GM12875 (cell line): ENCODE data around the gene SEPTIN6.
"Not testable (repeated sequence)": the region's sequence is repeated elsewhere in the genome, so short reads cannot be mapped to it uniquely, and the experiment has no call there.

ENCODE experiments used
- H3K4me3 ChIP-seq: one replicate; pipeline ENCODE4 v1.5.1; 2011; ENCODE audit warnings: low read depth, low read length, control low read depth
- CTCF ChIP-seq: IDR thresholded peaks from 2 replicates; pipeline ENCODE4 v1.5.1; 2011; ENCODE audit warnings: low read depth, mild to moderate bottlenecking, control low read depth, inconsistent platforms, low read length, moderate library complexity, borderline replicate concordance; ENCODE audit not compliant: insufficient read depth

The SEPTIN6 gene

DNA sequence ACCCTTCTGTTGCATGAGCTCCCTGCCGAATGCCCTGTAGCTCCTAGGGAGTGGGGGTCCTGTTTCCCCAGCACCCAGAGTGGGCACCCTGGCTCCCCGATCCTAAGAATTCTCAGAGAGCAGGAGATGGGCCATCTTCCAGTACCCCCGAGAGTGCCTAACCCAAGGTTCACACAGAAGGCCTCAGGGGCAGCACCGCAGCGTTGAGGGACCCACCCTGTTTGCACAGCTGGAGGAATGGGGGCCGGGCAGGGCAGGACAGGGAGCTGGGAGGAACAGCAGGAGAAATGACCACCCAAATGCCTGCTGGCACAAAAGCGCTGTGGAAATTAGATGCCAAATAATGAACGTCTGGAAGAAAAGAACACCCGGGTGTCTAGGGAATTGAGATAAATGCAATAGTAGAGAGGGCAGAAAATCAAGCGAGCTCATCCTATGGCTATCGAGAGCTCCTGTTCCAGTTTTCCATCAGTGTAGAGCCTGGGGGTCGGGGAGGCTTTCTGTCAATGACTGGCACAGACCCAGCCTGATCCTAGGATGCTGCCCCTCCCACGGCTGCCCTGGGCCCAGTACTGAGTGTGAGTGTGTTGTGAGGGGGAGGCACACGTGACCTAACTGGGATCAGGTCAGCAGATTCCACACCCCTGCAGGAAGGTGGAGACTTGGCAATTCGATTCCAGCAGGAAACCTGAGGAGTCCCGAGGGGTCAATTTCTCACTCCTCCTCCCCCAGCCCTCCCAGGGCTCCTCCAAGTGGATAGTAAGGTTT lies 25.7 kb downstream of the SEPTIN6 start:
- no peak for TF ChIP-seq CTCF
- H3K4me3 ChIP-seq = no peak overlapping the region

GRCh38 chrX:119664877-119665276 lies 28.1 kb downstream of the SEPTIN6 start:
- not testable (repeated sequence) for H3K4me3 ChIP-seq

DNA sequence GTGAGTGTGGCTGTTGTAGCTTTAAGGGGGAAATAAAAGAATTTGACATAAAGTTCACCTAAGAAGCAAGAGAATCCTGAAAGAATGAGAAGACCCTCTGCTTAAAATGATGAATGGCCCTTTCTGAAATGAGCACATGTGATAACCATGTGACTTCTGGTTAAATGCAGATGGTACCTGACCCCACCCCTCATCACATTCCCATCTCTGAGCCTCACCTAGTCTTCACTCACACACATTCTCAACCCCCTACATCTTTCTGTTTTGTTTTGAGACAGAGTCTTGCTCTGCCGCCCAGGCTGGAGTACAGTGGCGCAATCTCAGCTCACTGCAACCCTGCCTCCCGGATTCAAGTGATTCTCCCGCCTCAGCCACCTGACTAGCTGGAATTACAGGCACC lies 31.5 kb downstream of the SEPTIN6 start:
- TF ChIP-seq CTCF = no peak
- no peak overlapping the region for H3K4me3 ChIP-seq

- no peak for TF ChIP-seq CTCF
- H3K4me3 ChIP-seq = no peak overlapping the region
Measured at GRCh38 chrX:119659522-119659921, 33.4 kb downstream of the SEPTIN6 start.

DNA sequence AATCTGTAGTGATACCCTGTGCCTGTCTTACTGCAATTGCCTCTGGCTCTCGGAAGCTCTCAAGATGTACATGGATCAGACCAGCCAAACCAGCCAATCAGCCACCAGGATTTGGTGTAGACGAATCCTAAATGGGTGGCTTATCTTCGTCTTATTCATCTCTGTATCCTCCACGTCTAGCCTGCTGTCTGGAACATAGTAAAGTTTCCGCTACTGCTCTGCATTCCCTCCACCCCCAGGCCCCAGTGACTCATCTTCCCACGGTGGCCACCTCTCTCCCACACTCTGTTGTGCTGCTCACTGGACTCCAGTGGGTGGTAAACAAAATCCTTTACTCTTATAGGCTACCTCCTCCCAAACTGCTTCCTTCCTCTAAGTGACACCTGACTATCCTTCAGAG lies 37.8 kb downstream of the SEPTIN6 start:
- H3K4me3 ChIP-seq = no peak overlapping the region
- no peak for TF ChIP-seq CTCF

GRCh38 chrX:119654112-119654531 lies 38.8 kb downstream of the SEPTIN6 start:
- TF ChIP-seq CTCF = no peak
- no peak overlapping the region for H3K4me3 ChIP-seq

DNA sequence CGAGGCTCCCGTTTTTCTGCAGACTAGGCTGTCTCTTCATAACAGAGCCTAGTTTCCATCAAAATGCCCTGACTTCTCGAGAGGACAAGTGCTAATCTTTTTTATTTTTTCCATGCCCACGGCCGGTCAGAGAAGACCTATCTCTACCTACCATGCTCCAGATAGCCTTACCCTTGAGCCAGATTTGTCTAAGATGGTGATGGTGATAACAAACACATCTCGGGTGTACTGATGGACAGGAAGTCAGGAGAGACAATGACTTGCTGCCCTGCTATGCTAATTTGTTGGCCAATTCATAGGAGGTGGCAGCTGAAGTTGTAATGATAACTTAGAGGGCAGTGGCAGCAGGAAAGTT lies 44.6 kb downstream of the SEPTIN6 start:
- H3K4me3 ChIP-seq = no peak overlapping the region
- no peak for TF ChIP-seq CTCF
